HEK293 (cell line): ENCODE results near the gene NNMT.
A peak's percentile ranks its signal among the peaks of the same experiment; 100 is the strongest.

ENCODE experiments used
- CTCF ChIA-PET: fragments of 350-600 bp; formaldehyde crosslinking; extraction: SDS; loops from one replicate; lab custom pipeline; 2021; ENCODE audit warnings: antibody characterized with exemption; lab: Yijun Ruan, JAX
- POLR2A ChIA-PET: fragments of 300-600 bp; formaldehyde crosslinking; extraction: SDS; loops from one replicate; lab custom pipeline; 2020; ENCODE audit warnings: antibody characterized with exemption, inconsistent platforms; lab: Yijun Ruan, JAX
- H3K27ac ChIP-seq: fragments of 200-500 bp; sonication (Bioruptor generic); 2 replicates; pipeline ENCODE4 v1.5.1; 2014; ENCODE audit warnings: low read depth, low read length, control low read depth, inconsistent platforms; ENCODE audit errors: extremely low read depth
- H3K36me3 ChIP-seq, 2 experiments: fragments of 200-500 bp in 1 of 2; sonication (Bioruptor generic) in 1 of 2; 1 replicate in 1 of 2; 2 replicates in 1 of 2; pipeline ENCODE4 v1.5.1; 2014 to 2017; ENCODE audit warnings: inconsistent platforms in 2 of 2, low read length in 2 of 2; ENCODE audit not compliant: control insufficient read depth in 2 of 2, insufficient read depth in 1 of 2
- H3K4me1 ChIP-seq: fragments of 200-500 bp; sonication (Bioruptor generic); 2 replicates; pipeline ENCODE4 v1.5.1; 2014; ENCODE audit warnings: mild to moderate bottlenecking, low read length, inconsistent platforms; ENCODE audit not compliant: control insufficient read depth, insufficient read depth
- H3K4me3 ChIP-seq: 2 replicates; pipeline ENCODE4 v1.5.1; 2011; ENCODE audit warnings: low read depth, mild to moderate bottlenecking, control low read depth, low read length, moderate library complexity
- H3K9me3 ChIP-seq: fragments of 200-500 bp; sonication (Bioruptor generic); 2 replicates; pipeline ENCODE4 v1.5.1; 2014; ENCODE audit warnings: low read depth, low read length, inconsistent platforms; ENCODE audit not compliant: control insufficient read depth, insufficient read depth
- ELK4 ChIP-seq: IDR thresholded peaks from 2 replicates; pipeline ENCODE4 v1.6.1; 2011; ENCODE audit warnings: mild to moderate bottlenecking, low read depth, low read length, borderline replicate concordance
- KLF1 ChIP-seq: fragments of 450-650 bp; formaldehyde crosslinking; IDR thresholded peaks from 2 replicates; pipeline ENCODE4 v1.5.1; 2016; ENCODE audit warnings: missing biosample characterization, missing genetic modification characterization
- MZF1 ChIP-seq: fragments of 450-650 bp; formaldehyde crosslinking; IDR thresholded peaks from 2 replicates; pipeline ENCODE4 v1.5.1; 2017; ENCODE audit warnings: missing biosample characterization, missing genetic modification characterization, borderline replicate concordance
- SP3 ChIP-seq: fragments of 450-650 bp; formaldehyde crosslinking; IDR thresholded peaks from 2 replicates; pipeline ENCODE4 v1.5.1; 2016; ENCODE audit warnings: missing biosample characterization, missing genetic modification characterization
- ZFP37 ChIP-seq: fragments of 450-650 bp; formaldehyde crosslinking; IDR thresholded peaks from 2 replicates; pipeline ENCODE4 v1.5.1; 2016; ENCODE audit warnings: missing biosample characterization, missing genetic modification characterization
- ZNF121 ChIP-seq: fragments of 450-650 bp; formaldehyde crosslinking; IDR thresholded peaks from 2 replicates; pipeline ENCODE4 v1.5.1; 2016; ENCODE audit warnings: missing biosample characterization, missing genetic modification characterization
- ZNF133 ChIP-seq: fragments of 450-650 bp; formaldehyde crosslinking; IDR thresholded peaks from 2 replicates; pipeline ENCODE4 v1.5.1; 2016; ENCODE audit warnings: missing biosample characterization, missing genetic modification characterization
- ZNF16 ChIP-seq: fragments of 450-650 bp; formaldehyde crosslinking; IDR thresholded peaks from 2 replicates; pipeline ENCODE4 v1.5.1; 2016; ENCODE audit warnings: low read depth, missing biosample characterization, missing genetic modification characterization
- ZNF174 ChIP-seq: fragments of 450-650 bp; formaldehyde crosslinking; IDR thresholded peaks from 2 replicates; pipeline ENCODE4 v1.5.0; 2017; ENCODE audit warnings: missing biosample characterization, mild to moderate bottlenecking, missing genetic modification characterization
- ZNF18 ChIP-seq: fragments of 450-650 bp; formaldehyde crosslinking; IDR thresholded peaks from 2 replicates; pipeline ENCODE4 v1.5.1; 2016; ENCODE audit warnings: missing biosample characterization, missing genetic modification characterization
- ZNF2 ChIP-seq: fragments of 450-650 bp; formaldehyde crosslinking; IDR thresholded peaks from 2 replicates; pipeline ENCODE4 v1.5.1; 2016; ENCODE audit warnings: missing biosample characterization, missing genetic modification characterization
- ZNF280D ChIP-seq: fragments of 450-650 bp; formaldehyde crosslinking; IDR thresholded peaks from 2 replicates; pipeline ENCODE4 v1.5.1; 2016; ENCODE audit warnings: missing biosample characterization, missing genetic modification characterization
- ZNF488 ChIP-seq: fragments of 450-650 bp; formaldehyde crosslinking; IDR thresholded peaks from 2 replicates; pipeline ENCODE4 v1.5.1; 2016; ENCODE audit warnings: missing biosample characterization, missing genetic modification characterization
- ZNF501 ChIP-seq: fragments of 450-650 bp; formaldehyde crosslinking; IDR thresholded peaks from 2 replicates; pipeline ENCODE4 v1.5.1; 2016; ENCODE audit warnings: missing biosample characterization, missing genetic modification characterization
- ZNF529 ChIP-seq: fragments of 450-650 bp; formaldehyde crosslinking; IDR thresholded peaks from 2 replicates; pipeline ENCODE4 v1.5.1; 2017; ENCODE audit warnings: missing genetic modification characterization, missing biosample characterization; ENCODE audit not compliant: insufficient replicate concordance
- ZNF548 ChIP-seq: fragments of 450-650 bp; formaldehyde crosslinking; IDR thresholded peaks from 2 replicates; pipeline ENCODE4 v1.5.1; 2016; ENCODE audit warnings: missing biosample characterization, missing genetic modification characterization
- ZNF558 ChIP-seq: fragments of 450-650 bp; formaldehyde crosslinking; IDR thresholded peaks from 2 replicates; pipeline ENCODE4 v1.5.1; 2016; ENCODE audit warnings: missing biosample characterization, missing genetic modification characterization
- ZNF585B ChIP-seq: fragments of 450-650 bp; formaldehyde crosslinking; IDR thresholded peaks from 2 replicates; pipeline ENCODE4 v1.5.1; 2016; ENCODE audit warnings: missing biosample characterization, missing genetic modification characterization
- ZNF626 ChIP-seq: fragments of 450-650 bp; sonication (Bioruptor Pico); formaldehyde crosslinking; IDR thresholded peaks from 2 replicates; pipeline ENCODE4 v1.5.1; 2018; ENCODE audit warnings: missing biosample characterization, missing genetic modification characterization, inconsistent platforms
- ZNF658 ChIP-seq: fragments of 450-650 bp; formaldehyde crosslinking; IDR thresholded peaks from 2 replicates; pipeline ENCODE4; 2016; ENCODE audit warnings: missing biosample characterization, missing genetic modification characterization
- ZNF664 ChIP-seq: fragments of 450-650 bp; formaldehyde crosslinking; IDR thresholded peaks from 2 replicates; pipeline ENCODE4 v1.5.1; 2016; ENCODE audit warnings: missing biosample characterization, missing genetic modification characterization
- ZNF677 ChIP-seq: fragments of 450-650 bp; IDR thresholded peaks from 2 replicates; pipeline ENCODE4 v1.5.0; 2018; ENCODE audit warnings: missing biosample characterization, mild to moderate bottlenecking, missing genetic modification characterization, moderate library complexity

The NNMT gene

GRCh38 chr11:114291842-114292680 lies 4.1 kb upstream of the NNMT start:
- Histone ChIP-seq H3K27ac (no peak overlapping the region), H3K36me3 (no peaks in the 10 kb centered on the region), H3K4me3 (no peak overlapping the region), H3K4me1 (no peaks in the 10 kb centered on the region), H3K9me3 (no peaks in the 10 kb centered on the region)
- POLR2A ChIA-PET: no interaction called here
- TF ChIP-seq ZFP37 (tag by site-specific recombination): no peak
- no peak for TF ChIP-seq ZNF488 (tag by site-specific recombination)
- no peak for TF ChIP-seq ZNF558
- no peak for TF ChIP-seq KLF1 (tag by site-specific recombination)
- no peak for TF ChIP-seq ZNF677 (tag by site-specific recombination)
- no peak for TF ChIP-seq ZNF2 (tag by site-specific recombination)
- no peak for TF ChIP-seq ZNF548 (tag by site-specific recombination)
- TF ChIP-seq ZNF585B (tag by site-specific recombination): no peak
- CTCF ChIA-PET: interaction anchor here (0.5 to 3.2 kb wide), 3 partner anchors 10 to 131 kb away, joined by 3 to 10 read pairs (median 3); no protein-coding TSS in a partner anchor

- no peak for TF ChIP-seq ELK4
- 0 out of 2 replicates have a peak, but pooled peaks have one; percentile 14 for TF ChIP-seq ZNF133 (tag by site-specific recombination)
- no peak for TF ChIP-seq ZNF626 (tag by site-specific recombination)
- no peak for TF ChIP-seq ZNF501 (tag by site-specific recombination)
- TF ChIP-seq ZNF18: no peak
- no peak overlapping the region for H3K4me3 ChIP-seq
- CTCF ChIA-PET: interaction anchor here (0.9 to 3.2 kb wide), 3 partner anchors 11 to 47 kb away, joined by 3 to 10 read pairs (median 4); no protein-coding TSS in a partner anchor
- no peak overlapping the region for H3K27ac ChIP-seq
- POLR2A ChIA-PET: no interaction called here
- H3K36me3 ChIP-seq: no peaks in the 10 kb centered on the region
- no peaks in the 10 kb centered on the region for H3K4me1 ChIP-seq
- no peaks in the 10 kb centered on the region for H3K9me3 ChIP-seq
Observed at GRCh38 chr11:114293201-114293711, 2.9 kb upstream of the NNMT start.

GRCh38 chr11:114296605-114297372 lies 590 bp downstream of the NNMT start:
- TF ChIP-seq ZNF174 (tag by site-specific recombination) (no peak), ZNF280D (tag by site-specific recombination) (no peak), ZNF16 (tag by site-specific recombination) (no peak), ZNF658 (tag by site-specific recombination) (no peak), SP3 (tag by site-specific recombination) (no peak), ZNF664 (tag by site-specific recombination) (no peak), MZF1 (tag by site-specific recombination) (no peak), ZNF488 (tag by site-specific recombination) (no peak), ZNF121 (tag by site-specific recombination) (no peak), ZNF626 (tag by site-specific recombination) (no peak), ZNF529 (tag by site-specific recombination) (no peak)
- TF ChIP-seq, all 188 proteins: peak for 0
- H3K27ac ChIP-seq: no peak overlapping the region
- no peak overlapping the region for H3K4me3 ChIP-seq
- no peaks in the 10 kb centered on the region for H3K36me3 ChIP-seq
- ChIA-PET CTCF (interaction anchor here (0.6 to 1.3 kb wide), 2 partner anchors 7 to 11 kb away, joined by 3 to 9 read pairs; no protein-coding TSS in a partner anchor), POLR2A (no interaction called here)
- H3K4me1 ChIP-seq: no peaks in the 10 kb centered on the region
- H3K9me3 ChIP-seq: no peaks in the 10 kb centered on the region
